Neural progenitor cell (in vitro differentiated cells): ENCODE results near the gene SEPTIN1. TPM values are rescaled to one million over a fixed set of nuclear protein-coding genes. Genes with fewer than 3 reads are reported as not detected.
"Not testable (repeated sequence)": the region's sequence is repeated elsewhere in the genome, so short reads cannot be mapped to it uniquely, and the experiment has no call there.

Experiments used
- DNase-seq: peaks from one replicate; pipeline ENCODE4 v3.0.0-alpha.2; 2016; ENCODE audit warnings: low spot score
- H2AFZ ChIP-seq: fragments of 200-600 bp; sonication (generic); replicated peaks from 2 replicates; pipeline ENCODE4 v1.6.1; 2016; ENCODE audit warnings: antibody characterized with exemption
- H3F3A ChIP-seq: fragments of 200-600 bp; sonication (generic); 2 replicates; pipeline ENCODE4 v1.6.1; 2016; ENCODE audit warnings: antibody characterized with exemption, low read depth
- H3K27ac ChIP-seq: fragments of 200-600 bp; sonication (generic); 2 replicates; pipeline ENCODE4 v1.5.1; 2016; ENCODE audit warnings: mild to moderate bottlenecking
- H3K27me3 ChIP-seq: fragments of 200-600 bp; sonication (generic); 2 replicates; pipeline ENCODE4 v1.6.1; 2016; ENCODE audit warnings: mild to moderate bottlenecking, moderate library complexity
- H3K36me3 ChIP-seq: fragments of 200-600 bp; sonication (generic); 2 replicates; pipeline ENCODE4 v1.5.1; 2016
- H3K4me1 ChIP-seq: fragments of 200-600 bp; sonication (generic); 2 replicates; pipeline ENCODE4 v1.6.1; 2016; ENCODE audit warnings: mixed run types
- H3K4me2 ChIP-seq: fragments of 200-600 bp; sonication (generic); 2 replicates; pipeline ENCODE4 v1.6.1; 2016
- H3K4me3 ChIP-seq: fragments of 200-600 bp; sonication (generic); 2 replicates; pipeline ENCODE4 v1.5.1; 2016
- H3K79me2 ChIP-seq: fragments of 200-600 bp; sonication (generic); 2 replicates; pipeline ENCODE4 v1.6.1; 2016; ENCODE audit warnings: low read depth
- H3K9ac ChIP-seq: fragments of 200-600 bp; sonication (generic); 2 replicates; pipeline ENCODE4 v1.6.1; 2016
- H3K9me3 ChIP-seq: fragments of 200-600 bp; sonication (generic); 2 replicates; pipeline ENCODE4 v1.5.1; 2016; ENCODE audit warnings: low read depth
- H4K20me1 ChIP-seq: fragments of 200-600 bp; sonication (generic); 2 replicates; pipeline ENCODE4 v1.6.1; 2016; ENCODE audit warnings: low read depth
- H3K27ac Mint-ChIP-seq: 3 replicates; pipeline ENCODE4 v1.8.0; 2021; ENCODE audit warnings: mixed read lengths
- H3K27me3 Mint-ChIP-seq: 2 replicates; pipeline ENCODE4 v1.8.0; 2022; ENCODE audit warnings: low read depth, mild to moderate bottlenecking, inconsistent platforms, moderate library complexity, mixed read lengths; ENCODE audit not compliant: insufficient read depth
- H3K36me3 Mint-ChIP-seq: 3 replicates; pipeline ENCODE4 v1.8.0; 2021; ENCODE audit warnings: mixed read lengths
- H3K4me1 Mint-ChIP-seq: 3 replicates; pipeline ENCODE4 v1.8.0; 2021; ENCODE audit warnings: mixed read lengths
- H3K4me3 Mint-ChIP-seq: 3 replicates; pipeline ENCODE4 v1.8.0; 2021; ENCODE audit warnings: mild to moderate bottlenecking, moderate library complexity, mixed read lengths
- H3K9me3 Mint-ChIP-seq: 3 replicates; pipeline ENCODE4 v1.8.0; 2020; ENCODE audit warnings: mixed read lengths
- CTCF ChIP-seq: fragments of 200-600 bp; sonication (generic); IDR thresholded peaks from 2 replicates; pipeline ENCODE4 v1.5.1; 2017; ENCODE audit warnings: antibody characterized with exemption, mild to moderate bottlenecking
- EZH2 ChIP-seq: fragments of 200-600 bp; sonication (generic); IDR thresholded peaks from 2 replicates; pipeline ENCODE4 v1.6.1; 2017; ENCODE audit warnings: antibody characterized with exemption, mild to moderate bottlenecking, moderate library complexity
- EZH2phosphoT487 ChIP-seq: fragments of 200-600 bp; sonication (generic); IDR thresholded peaks from 2 replicates; pipeline ENCODE4 v1.6.1; 2017; ENCODE audit warnings: antibody characterized with exemption
- total RNA-seq: library from RNA; depleted of rRNA; stranded (reverse); fragments of >200 nt; gene quantifications from 2 replicates; pipeline ENCODE4 v1.2.3, GENCODE V29; 2015; ENCODE audit warnings: low replicate concordance

Gene SEPTIN1
- total RNA-seq, 1 donor from 2014 or later: not detected

GRCh38 chr16:30348113-30348512 lies 34.2 kb downstream of the SEPTIN1 start:
- Histone ChIP-seq H3K79me2 (peaks cover 7% of the 10 kb centered on the region), H3K9ac (no peak overlapping the region), H3K36me3 (no peaks in the 10 kb centered on the region), H3K4me1 (no peaks in the 10 kb centered on the region), H3K4me2 (no peak overlapping the region), H3K4me3 (no peak overlapping the region), H2AFZ (no peak overlapping the region), H4K20me1 (peaks cover 2% of the 10 kb centered on the region), H3F3A (peaks cover 11% of the 10 kb centered on the region), H3K27me3 (no peaks in the 10 kb centered on the region), H3K9me3 (no peaks in the 10 kb centered on the region), H3K27ac (no peak overlapping the region)
- Mint-ChIP-seq H3K27me3 (peaks cover 3% of the 10 kb centered on the region), H3K4me3 (no peak overlapping the region), H3K9me3 (no peaks in the 10 kb centered on the region), H3K36me3 (peaks cover 15% of the 10 kb centered on the region), H3K4me1 (no peaks in the 10 kb centered on the region), H3K27ac (peak overlapping the region; percentile 57)
- TF ChIP-seq CTCF: no peak
- no peak for DNase-seq

GRCh38 chr16:30346286-30346685 lies 36.1 kb downstream of the SEPTIN1 start:
- H4K20me1 ChIP-seq: peaks cover 2% of the 10 kb centered on the region
- Mint-ChIP-seq H3K9me3 (no peaks in the 10 kb centered on the region), H3K27ac (no peak overlapping the region), H3K36me3 (peaks cover 8% of the 10 kb centered on the region), H3K4me3 (no peak overlapping the region), H3K27me3 (peaks cover 3% of the 10 kb centered on the region), H3K4me1 (no peaks in the 10 kb centered on the region)
- no peak for DNase-seq
- H3K27me3 ChIP-seq: no peaks in the 10 kb centered on the region
- H3K4me1 ChIP-seq: no peaks in the 10 kb centered on the region
- no peaks in the 10 kb centered on the region for H3K36me3 ChIP-seq
- no peaks in the 10 kb centered on the region for H3K79me2 ChIP-seq
- H2AFZ ChIP-seq: no peak overlapping the region
- H3K4me3 ChIP-seq: no peak overlapping the region
- no peak overlapping the region for H3K9ac ChIP-seq
- H3K27ac ChIP-seq: no peak overlapping the region
- no peaks in the 10 kb centered on the region for H3K9me3 ChIP-seq
- no peak for TF ChIP-seq EZH2
- TF ChIP-seq CTCF: no peak
- no peak for TF ChIP-seq EZH2phosphoT487
- H3K4me2 ChIP-seq: no peak overlapping the region
- H3F3A ChIP-seq: peaks cover 11% of the 10 kb centered on the region

DNA sequence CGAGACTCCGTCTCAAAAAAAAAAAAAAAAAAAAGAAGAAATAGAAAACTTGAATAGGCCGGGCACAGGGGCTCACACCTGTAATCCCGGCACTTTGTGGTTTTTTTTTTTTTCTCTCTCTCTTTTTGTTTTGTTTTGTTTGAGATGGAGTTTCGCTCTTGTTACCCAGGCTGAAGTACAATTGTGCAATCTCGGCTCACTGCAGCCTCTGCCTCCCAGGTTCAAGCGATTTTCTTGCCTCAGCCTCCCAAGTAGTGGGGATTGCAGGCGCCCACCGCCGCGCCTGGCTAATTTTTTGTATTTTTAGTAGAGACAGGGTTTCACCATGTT lies 38.9 kb downstream of the SEPTIN1 start:
- not testable (repeated sequence) for H3K27me3 Mint-ChIP-seq, H3K4me2 ChIP-seq, DNase-seq, H3K27ac Mint-ChIP-seq, H3K36me3 ChIP-seq, H3K4me1 Mint-ChIP-seq, H2AFZ ChIP-seq, H3K4me3 ChIP-seq, H3K27me3 ChIP-seq, H3K9me3 Mint-ChIP-seq, H3K9me3 ChIP-seq, H3F3A ChIP-seq, H3K4me1 ChIP-seq, H3K36me3 Mint-ChIP-seq, H3K4me3 Mint-ChIP-seq, H3K79me2 ChIP-seq, H3K9ac ChIP-seq, H4K20me1 ChIP-seq, H3K27ac ChIP-seq

GRCh38 chr16:30342751-30343490 lies 39.4 kb downstream of the SEPTIN1 start:
- TF ChIP-seq EZH2phosphoT487 (no peak), EZH2 (no peak), CTCF (no peak)
- no peaks in the 10 kb centered on the region for H3K4me1 Mint-ChIP-seq
- Histone ChIP-seq H3K4me1 (no peaks in the 10 kb centered on the region), H3K4me2 (no peak overlapping the region), H2AFZ (no peak overlapping the region), H3K36me3 (no peaks in the 10 kb centered on the region), H3K9me3 (no peaks in the 10 kb centered on the region), H3K9ac (no peak overlapping the region), H3K79me2 (no peaks in the 10 kb centered on the region), H3K27ac (no peak overlapping the region), H3K27me3 (no peaks in the 10 kb centered on the region), H3K4me3 (no peak overlapping the region), H3F3A (no peaks in the 10 kb centered on the region), H4K20me1 (no peaks in the 10 kb centered on the region)
- no peak for DNase-seq
- H3K4me3 Mint-ChIP-seq: no peak overlapping the region
- H3K27ac Mint-ChIP-seq: no peak overlapping the region
- peaks cover 4% of the 10 kb centered on the region for H3K27me3 Mint-ChIP-seq
- no peaks in the 10 kb centered on the region for H3K9me3 Mint-ChIP-seq
- H3K36me3 Mint-ChIP-seq: no peaks in the 10 kb centered on the region

DNA sequence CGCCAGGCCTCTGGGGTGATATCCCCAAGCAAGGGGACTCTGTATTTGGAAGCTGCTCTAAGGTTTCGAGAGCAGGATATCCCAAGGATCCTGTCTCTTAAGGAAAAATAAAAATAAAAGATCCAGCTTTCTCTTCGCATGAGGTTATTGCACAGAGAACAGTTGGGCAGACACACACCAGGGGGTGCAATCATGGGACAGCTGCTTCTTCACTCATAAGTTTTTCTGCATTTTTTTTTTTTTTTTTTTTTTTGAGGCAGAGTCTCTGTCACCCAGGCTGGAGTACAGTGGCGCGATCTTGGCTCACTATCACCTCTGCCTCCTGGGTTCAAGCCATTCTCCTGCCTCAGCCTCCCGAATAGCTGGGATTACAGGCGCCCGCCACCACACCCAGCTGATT lies 40.4 kb downstream of the SEPTIN1 start:
- not testable (repeated sequence) for H3K4me3 ChIP-seq, H3K27me3 ChIP-seq, H3K4me1 Mint-ChIP-seq, H3K27me3 Mint-ChIP-seq, DNase-seq, H3K36me3 ChIP-seq, H3K79me2 ChIP-seq, H3K9me3 Mint-ChIP-seq, H3F3A ChIP-seq, H3K36me3 Mint-ChIP-seq, H3K9ac ChIP-seq, H3K4me3 Mint-ChIP-seq, H3K9me3 ChIP-seq, H3K27ac ChIP-seq, H4K20me1 ChIP-seq, H3K4me2 ChIP-seq, H2AFZ ChIP-seq, H3K4me1 ChIP-seq
- peak overlapping the region; percentile 63 for H3K27ac Mint-ChIP-seq
